HCT116 (cell line): ENCODE results near the gene PITRM1. TPM values are rescaled to one million over a fixed set of nuclear protein-coding genes. Genes with fewer than 3 reads are reported as not detected.

Experiments
- ATAC-seq: fragments of 200-7000 bp; cut with Tn5 transposase; 2 replicates; pipeline ENCODE4 v1.9.1; 2020; ENCODE audit warnings: mild to moderate bottlenecking, moderate library complexity
- BruUV-seq: library from RNA; stranded (reverse); fragments of 400-500 nt; replicated peaks from 2 replicates; lab custom pipeline; 2021; lab: Mats Ljungman, UMichigan
- CTCF ChIA-PET: fragments of 300-600 bp; sonication (Branson Sonifier 250); formaldehyde crosslinking; loops from one replicate; lab custom pipeline; 2021; ENCODE audit warnings: antibody characterized with exemption; lab: Charles Lee
- POLR2A ChIA-PET: fragments of 300-600, 350-600 bp; sonication (Branson Sonifier 250); formaldehyde crosslinking; loops from one replicate; lab custom pipeline; 2021; ENCODE audit warnings: antibody characterized with exemption; lab: Charles Lee
- RAD21 ChIA-PET, 2 experiments: fragments of 300-600 bp; sonication (Branson Sonifier 250); formaldehyde crosslinking; loops; one replicate each; lab custom pipeline; 2023; ENCODE audit warnings: low total read pairs in 2 of 2; ENCODE audit not compliant: uncharacterized antibody in 2 of 2, unreplicated experiment in 2 of 2, low non-redundant PET in 1 of 2; lab: Charles Lee
- DNase-seq: peaks from one replicate; pipeline ENCODE4 v3.0.0-alpha.2; 2010; ENCODE audit warnings: low read depth, low spot score
- H2AFZ ChIP-seq: fragments of 200-600 bp; shearing (Covaris generic), sonication (generic); 2 replicates; pipeline ENCODE4 v1.6.1; 2017; ENCODE audit warnings: low read depth, mixed run types, mixed read lengths, antibody characterized with exemption, low read length; ENCODE audit not compliant: poor library complexity, severe bottlenecking
- H3K27ac ChIP-seq: 2 replicates; pipeline ENCODE4 v1.5.1; 2012; ENCODE audit warnings: low read depth, low read length
- H3K27me3 ChIP-seq: fragments of 200-600 bp; sonication (generic); 2 replicates; pipeline ENCODE4 v1.6.1; 2016; ENCODE audit warnings: mixed run types, low read length, mixed read lengths; ENCODE audit not compliant: insufficient read depth
- H3K36me3 ChIP-seq, 2 experiments: fragments of 200-500 bp in 1 of 2; fragments of 200-600 bp in 1 of 2; sonication (Bioruptor generic) in 1 of 2; sonication (generic) in 1 of 2; 2 replicates each; pipeline versions ENCODE4 v1.5.1 to v1.6.1; 2014 to 2016; ENCODE audit warnings: low read length in 2 of 2, inconsistent platforms in 1 of 2, mixed read lengths in 1 of 2, mixed run types in 1 of 2; ENCODE audit not compliant: insufficient read depth in 2 of 2, control insufficient read depth in 1 of 2
- H3K4me1 ChIP-seq, 2 experiments: fragments of 200-600 bp in 1 of 2; sonication (generic) in 1 of 2; 2 replicates each; pipeline versions ENCODE4 v1.5.1 to v1.6.1; 2012 to 2017; ENCODE audit warnings: low read length in 2 of 2, inconsistent platforms in 1 of 2, mild to moderate bottlenecking in 1 of 2, mixed read lengths in 1 of 2, mixed run types in 1 of 2, moderate library complexity in 1 of 2; ENCODE audit not compliant: insufficient read depth in 2 of 2, control insufficient read depth in 1 of 2
- H3K4me2 ChIP-seq: fragments of 200-600 bp; sonication (generic); 2 replicates; pipeline ENCODE4 v1.6.1; 2017; ENCODE audit warnings: mixed run types, low read length, mixed read lengths
- H3K4me3 ChIP-seq, 2 experiments: fragments of 200-600 bp in 1 of 2; sonication (generic) in 1 of 2; replicated peaks in 1 of 2; 2 replicates each; pipeline ENCODE4 v1.5.1; 2011 to 2016; ENCODE audit warnings: low read length in 2 of 2, control low read depth in 1 of 2, low read depth in 1 of 2, mild to moderate bottlenecking in 1 of 2, mixed read lengths in 1 of 2, mixed run types in 1 of 2
- H3K79me2 ChIP-seq: fragments of 200-600 bp; sonication (generic); 2 replicates; pipeline ENCODE4 v1.6.1; 2017; ENCODE audit warnings: mild to moderate bottlenecking, mixed run types, low read length, moderate library complexity, mixed read lengths; ENCODE audit not compliant: insufficient read depth
- H3K9ac ChIP-seq: fragments of 200-600 bp; sonication (generic); 2 replicates; pipeline ENCODE4 v1.6.1; 2016; ENCODE audit warnings: low read length, mixed read lengths
- H3K9me2 ChIP-seq: fragments of 200-600 bp; sonication (generic), shearing (Covaris generic); 2 replicates; pipeline ENCODE4 v1.6.1; 2017; ENCODE audit warnings: mixed run types, mild to moderate bottlenecking, moderate library complexity; ENCODE audit not compliant: insufficient read depth
- H3K9me3 ChIP-seq, 2 experiments: fragments of 200-500 bp in 1 of 2; fragments of 200-600 bp in 1 of 2; sonication (Bioruptor generic) in 1 of 2; sonication (generic) in 1 of 2; 2 replicates each; pipeline ENCODE4 v1.6.1; 2014 to 2017; ENCODE audit warnings: low read length in 2 of 2, mixed read lengths in 2 of 2, inconsistent platforms in 1 of 2, low read depth in 1 of 2, mild to moderate bottlenecking in 1 of 2, mixed run types in 1 of 2, moderate library complexity in 1 of 2; ENCODE audit not compliant: control insufficient read depth in 1 of 2, insufficient read depth in 1 of 2
- H4K20me1 ChIP-seq: fragments of 200-600 bp; sonication (generic), shearing (Covaris generic); 2 replicates; pipeline ENCODE4 v1.6.1; 2017; ENCODE audit warnings: mixed run types, mild to moderate bottlenecking, moderate library complexity; ENCODE audit not compliant: insufficient read depth
- POLR2AphosphoS5 ChIP-seq: IDR thresholded peaks from 2 replicates; pipeline ENCODE4 v1.6.1; 2011; ENCODE audit warnings: mild to moderate bottlenecking, low read depth, low read length, moderate library complexity
- REST ChIP-seq: IDR thresholded peaks from 2 replicates; pipeline ENCODE4 v1.6.1; 2012; ENCODE audit warnings: low read depth
- SIN3A ChIP-seq: IDR thresholded peaks from 2 replicates; pipeline ENCODE4 v1.6.1; 2012; ENCODE audit warnings: low read depth
- intact Hi-C: fragments of 100-400 bp; cut with micrococcal nuclease; formaldehyde crosslinking; loops from 2 replicates; pipeline ENCODE4 v1.10.0; 2022
- total RNA-seq: library from RNA; stranded (reverse); gene quantifications from one replicate; pipeline ENCODE4 v1.2.1, GENCODE V29; 2021; ENCODE audit not compliant: unreplicated experiment

Gene PITRM1
- total RNA-seq, 1 experiment from 2014 or later = 59.5 TPM

DNA sequence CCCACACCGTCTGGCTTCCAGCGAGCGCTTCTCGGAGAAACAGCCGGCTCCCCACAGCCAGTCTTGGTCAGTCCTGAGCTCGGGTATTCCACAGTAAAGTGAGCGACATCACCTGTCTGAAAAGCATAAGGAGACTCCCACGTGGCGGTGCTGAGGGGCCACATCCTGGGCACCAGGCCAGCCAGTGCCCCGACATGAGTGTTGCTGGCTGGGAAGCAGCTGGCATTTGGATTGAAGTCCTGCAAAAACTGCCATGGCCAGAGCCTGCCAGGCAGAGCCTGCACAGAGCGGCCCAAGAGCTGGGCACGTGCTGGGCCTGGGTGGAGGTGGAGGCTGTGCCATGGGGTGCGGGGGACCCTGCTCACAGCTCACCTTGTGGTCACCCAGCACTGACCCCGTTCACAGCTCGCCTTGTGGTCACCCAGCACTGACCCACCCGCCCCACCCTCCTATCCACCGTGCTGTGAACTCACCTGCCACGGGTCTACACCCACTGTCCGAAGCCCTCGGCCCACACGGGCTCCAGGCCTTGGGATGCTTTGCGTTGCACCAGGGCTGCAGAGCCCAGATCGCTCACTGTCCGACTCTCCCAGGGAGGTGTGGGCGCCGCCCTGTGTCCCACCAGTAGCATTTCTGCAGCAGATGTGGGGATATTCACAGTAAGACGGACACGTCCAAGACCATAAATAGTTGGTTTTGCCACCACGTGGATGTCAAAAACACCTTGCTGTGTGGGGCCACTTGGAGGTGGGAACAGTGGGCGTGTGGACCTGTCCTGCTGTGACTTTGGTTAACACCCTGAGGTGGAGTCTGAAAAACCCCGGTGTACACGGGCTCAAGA lies 48.8 kb downstream of the PITRM1 start:
- no TSS peak for BruUV-seq
- H4K20me1 ChIP-seq = no peaks in the 10 kb centered on the region
- H3K79me2 ChIP-seq = peaks cover 23% of the 10 kb centered on the region
- ATAC-seq (no peak), DNase-seq (no peak)
- no peak overlapping the region for H3K27ac ChIP-seq
- H3K9me2 ChIP-seq = no peaks in the 10 kb centered on the region
- no peak for TF ChIP-seq SIN3A
- TF ChIP-seq POLR2AphosphoS5 = peak; percentile 25; the same call in 1 of the 2 replicates
- no peak for TF ChIP-seq REST
- intact Hi-C loops = no loop called here
- H3K4me2 ChIP-seq = no peak overlapping the region
- no peak overlapping the region for H2AFZ ChIP-seq
- ChIA-PET POLR2A (no interaction called here), CTCF (no interaction called here), RAD21 (no interaction called here)
- H3K27me3 ChIP-seq = no peaks in the 10 kb centered on the region
- H3K9me3 ChIP-seq = no peaks in the 10 kb centered on the region
- no peak overlapping the region for H3K9ac ChIP-seq
- no peak overlapping the region for H3K4me3 ChIP-seq
- H3K4me1 ChIP-seq = no peaks in the 10 kb centered on the region
- H3K36me3 ChIP-seq = peaks cover 36 to 51% of the 10 kb centered on the region in 2 experiments
